Head of caudate nucleus (tissue), 42 donors: ENCODE measurements around the gene PHKG2.
A peak's percentile ranks its signal among the peaks of the same experiment; 100 is the strongest.
"Not testable (repeated sequence)": the region's sequence is repeated elsewhere in the genome, so short reads cannot be mapped to it uniquely, and the experiment has no call there.

ENCODE experiments used
- DNase-seq, 42 donors: peaks; one replicate each; pipeline versions ENCODE4 v3.0.0 to v3.0.0-alpha.2; 2020 to 2021; ENCODE audit warnings: mixed read lengths in 7 of 42
- intact Hi-C: fragments of 100-400 bp; cut with DNase I; formaldehyde crosslinking; loops from one replicate; pipeline ENCODE4 v1.15.0; 2022

The PHKG2 gene

GRCh38 chr16:30747799-30748633 lies at the start of gene PHKG2:
Gene PHKG2 (plus strand): TSS chr16:30748425. CDS start chr16:30748821, 396 bp downstream.
- intact Hi-C loops = loop anchor here (2.0 to 5.0 kb wide), 2 partner anchors 15 to 51 kb away; partner anchors contain the start of genes CFAP119, RNF40 and SRCAP
- DNase-seq = peak; percentile 98 to 100 (median 99)

- DNase-seq = peak; percentile 62 to 92 (median 82)
- intact Hi-C loops = loop anchor here (1.0 to 5.0 kb wide), 3 partner anchors 41 to 622 kb away; partner anchors contain the start of genes FBRS, PHKG2 and PPP4C
Observed at GRCh38 chr16:30698816-30699614, 49.2 kb upstream of the PHKG2 start, which contains the start of gene SRCAP. Gene SRCAP (plus strand): TSS chr16:30699171. CDS start chr16:30700825, 1,654 bp downstream.

- intact Hi-C loops = loop anchor here (5.0 kb wide), 2 partner anchors 48 to 622 kb away; partner anchors contain the start of genes PHKG2 and PPP4C
- DNase-seq = no peak
Observed at GRCh38 chr16:30699615-30700099, 48.6 kb upstream of the PHKG2 start.

GRCh38 chr16:30700491-30700890 lies 47.7 kb upstream of the PHKG2 start:
- intact Hi-C loops = no loop called here

GRCh38 chr16:30700971-30701370 lies 47.3 kb upstream of the PHKG2 start:
- intact Hi-C loops = no loop called here
- no peak for DNase-seq

More at GRCh38 chr16:30700491-30700890, 47.7 kb upstream of the PHKG2 start:
- DNase-seq = peak in 2 of 42 donors; percentile 19 to 28

- intact Hi-C loops = not testable (repeated sequence)
- peak in 7 of 42 donors; percentile 22 to 53 (median 39) for DNase-seq
Observed at GRCh38 chr16:30703071-30703470, 45.2 kb upstream of the PHKG2 start.

- intact Hi-C loops = no loop called here
- DNase-seq = no peak
Observed at GRCh38 chr16:30703971-30704370, 44.3 kb upstream of the PHKG2 start.

- DNase-seq = no peak
- intact Hi-C loops = no loop called here
Observed at GRCh38 chr16:30706046-30706445, 42.2 kb upstream of the PHKG2 start.

- intact Hi-C loops = no loop called here
- no peak for DNase-seq
Observed at GRCh38 chr16:30710971-30711370, 37.3 kb upstream of the PHKG2 start.

GRCh38 chr16:30711712-30712111 lies 36.5 kb upstream of the PHKG2 start:
- no peak for DNase-seq
- intact Hi-C loops = no loop called here

GRCh38 chr16:30715750-30716445 lies 32.3 kb upstream of the PHKG2 start:
- intact Hi-C loops = no loop called here

GRCh38 chr16:30720086-30720485 lies 28.1 kb upstream of the PHKG2 start:
- intact Hi-C loops = no loop called here
- DNase-seq = peak in 1 of 42 donors; percentile 7

More at GRCh38 chr16:30715750-30716445, 32.3 kb upstream of the PHKG2 start:
- peak in 1 of 42 donors; percentile 15 for DNase-seq

GRCh38 chr16:30720694-30721093 lies 27.5 kb upstream of the PHKG2 start:
- intact Hi-C loops = no loop called here
- peak in 1 of 42 donors; percentile 5 for DNase-seq

- intact Hi-C loops = no loop called here
- no peak for DNase-seq
Observed at GRCh38 chr16:30721167-30721566, 27.1 kb upstream of the PHKG2 start.

GRCh38 chr16:30721606-30722005 lies 26.6 kb upstream of the PHKG2 start:
- DNase-seq = no peak
- intact Hi-C loops = no loop called here

- intact Hi-C loops = no loop called here
- DNase-seq = no peak
Observed at GRCh38 chr16:30722443-30722842, 25.8 kb upstream of the PHKG2 start.

- DNase-seq = no peak
- intact Hi-C loops = no loop called here
Observed at GRCh38 chr16:30722916-30723315, 25.3 kb upstream of the PHKG2 start.

GRCh38 chr16:30723725-30724355 lies 24.4 kb upstream of the PHKG2 start:
- no peak for DNase-seq
- intact Hi-C loops = no loop called here
